DND-41 (cell line): ENCODE measurements around the gene KRTAP4-6.

Experiments
- ATAC-seq: fragments of 200-7000 bp; cut with Tn5 transposase; 3 replicates; pipeline ENCODE4 v1.9.1; 2021; ENCODE audit warnings: low read depth; ENCODE audit not compliant: insufficient read depth
- DNase-seq: peaks from one replicate; pipeline ENCODE4 v3.0.0-alpha.2; 2020
- H2AFZ ChIP-seq: 2 replicates; pipeline ENCODE4 v1.6.0; 2012; ENCODE audit warnings: low read depth, low read length
- H3K27ac ChIP-seq: 2 replicates; pipeline ENCODE4 v1.5.1; 2012; ENCODE audit warnings: low read length, inconsistent platforms
- H3K27me3 ChIP-seq: fragments of 200-600 bp; sonication (generic); 2 replicates; pipeline ENCODE4 v1.6.0; 2012; ENCODE audit warnings: low read length, mild to moderate bottlenecking, inconsistent platforms; ENCODE audit not compliant: insufficient read depth, poor library complexity
- H3K36me3 ChIP-seq: 2 replicates; pipeline ENCODE4 v1.5.1; 2012; ENCODE audit warnings: low read length, inconsistent platforms; ENCODE audit not compliant: insufficient read depth
- H3K4me1 ChIP-seq: 2 replicates; pipeline ENCODE4 v1.5.1; 2012; ENCODE audit warnings: mild to moderate bottlenecking, low read length; ENCODE audit not compliant: insufficient read depth
- H3K4me2 ChIP-seq: 2 replicates; pipeline ENCODE4 v1.6.0; 2012; ENCODE audit warnings: mild to moderate bottlenecking, moderate library complexity, low read length, inconsistent platforms; ENCODE audit not compliant: insufficient read depth
- H3K4me3 ChIP-seq, 2 experiments: fragments of 200-600 bp in 1 of 2; shearing (Covaris generic) in 1 of 2; 2 replicates each; pipeline ENCODE4 v1.5.1; 2012 to 2016; ENCODE audit warnings: inconsistent platforms in 2 of 2, low read length in 2 of 2, mild to moderate bottlenecking in 2 of 2, low read depth in 1 of 2, moderate library complexity in 1 of 2
- H3K79me2 ChIP-seq: 2 replicates; pipeline ENCODE4 v1.6.0; 2012; ENCODE audit warnings: low read length, inconsistent platforms; ENCODE audit not compliant: insufficient read depth
- H3K9ac ChIP-seq: 2 replicates; pipeline ENCODE4 v1.6.0; 2012; ENCODE audit warnings: low read depth, mild to moderate bottlenecking, inconsistent platforms, low read length, moderate library complexity
- H3K9me3 ChIP-seq: 2 replicates; pipeline ENCODE4 v1.5.1; 2012; ENCODE audit warnings: low read length, moderate library complexity, mild to moderate bottlenecking, inconsistent platforms; ENCODE audit not compliant: insufficient read depth, severe bottlenecking
- H4K20me1 ChIP-seq: 2 replicates; pipeline ENCODE4 v1.6.0; 2012; ENCODE audit warnings: low read length; ENCODE audit not compliant: insufficient read depth
- CTCF ChIP-seq: IDR thresholded peaks from 2 replicates; pipeline ENCODE4 v1.5.1; 2012; ENCODE audit warnings: borderline replicate concordance, low read length, moderate library complexity, mild to moderate bottlenecking; ENCODE audit not compliant: poor library complexity, severe bottlenecking; ENCODE audit errors: extremely low read depth
- EZH2 ChIP-seq: IDR thresholded peaks from 3 replicates; pipeline ENCODE4 v1.6.1; 2012; ENCODE audit warnings: borderline replicate concordance, low read depth, mild to moderate bottlenecking, moderate library complexity, low read length, inconsistent platforms; ENCODE audit not compliant: severe bottlenecking

Gene KRTAP4-6

GRCh38 chr17:41147531-41148204, 7.3 kb upstream of the KRTAP4-6 start:
- Histone ChIP-seq H3K9me3 (peaks cover 6% of the 10 kb centered on the region), H3K27me3 (peaks cover 2% of the 10 kb centered on the region), H3K36me3 (no peaks in the 10 kb centered on the region), H4K20me1 (no peaks in the 10 kb centered on the region), H3K79me2 (no peaks in the 10 kb centered on the region), H3K4me2 (no peak overlapping the region), H3K9ac (no peak overlapping the region), H2AFZ (no peak overlapping the region), H3K27ac (no peak overlapping the region), H3K4me3 (no peak overlapping the region), H3K4me1 (no peaks in the 10 kb centered on the region)
- DNase-seq (no peak), ATAC-seq (no peak)
- TF ChIP-seq EZH2, result no peak
- no peak for TF ChIP-seq CTCF

- TF ChIP-seq CTCF (no peak), EZH2 (no peak)
- peaks cover 13% of the 10 kb centered on the region for H3K9me3 ChIP-seq
- no peak overlapping the region for H2AFZ ChIP-seq
- no peaks in the 10 kb centered on the region for H3K36me3 ChIP-seq
- H3K4me2 ChIP-seq, result no peak overlapping the region
- no peak overlapping the region for H3K4me3 ChIP-seq
- DNase-seq (no peak), ATAC-seq (no peak)
- H3K9ac ChIP-seq, result no peak overlapping the region
- H3K27me3 ChIP-seq, result no peaks in the 10 kb centered on the region
- H3K27ac ChIP-seq, result no peak overlapping the region
- no peaks in the 10 kb centered on the region for H4K20me1 ChIP-seq
- H3K79me2 ChIP-seq, result no peaks in the 10 kb centered on the region
- H3K4me1 ChIP-seq, result no peaks in the 10 kb centered on the region
These were observed 4.9 kb upstream of the KRTAP4-6 start for GRCh38 chr17:41145261-41145660.

GRCh38 chr17:41144846-41145245, 4.5 kb upstream of the KRTAP4-6 start:
- Histone ChIP-seq H3K4me1 (no peaks in the 10 kb centered on the region), H4K20me1 (no peaks in the 10 kb centered on the region), H3K4me3 (no peak overlapping the region), H3K9ac (no peak overlapping the region), H3K79me2 (no peaks in the 10 kb centered on the region), H3K4me2 (no peak overlapping the region), H3K27ac (no peak overlapping the region), H3K27me3 (no peaks in the 10 kb centered on the region), H2AFZ (no peak overlapping the region), H3K36me3 (no peaks in the 10 kb centered on the region), H3K9me3 (peaks cover 15% of the 10 kb centered on the region)
- no peak for TF ChIP-seq CTCF
- no peak for TF ChIP-seq EZH2
- no peak for ATAC-seq
- no peak for DNase-seq

- H3K36me3 ChIP-seq, result no peaks in the 10 kb centered on the region
- H3K9me3 ChIP-seq, result peaks cover 18% of the 10 kb centered on the region
These were observed 1.0 kb upstream of the KRTAP4-6 start for GRCh38 chr17:41141361-41141760.

More at GRCh38 chr17:41141361-41141760, 1.0 kb upstream of the KRTAP4-6 start:
- Histone ChIP-seq H4K20me1 (no peaks in the 10 kb centered on the region), H3K4me1 (no peaks in the 10 kb centered on the region), H3K4me3 (no peak overlapping the region), H3K4me2 (no peak overlapping the region), H3K27ac (no peak overlapping the region), H3K9ac (no peak overlapping the region), H2AFZ (no peak overlapping the region), H3K27me3 (no peaks in the 10 kb centered on the region), H3K79me2 (no peaks in the 10 kb centered on the region)
- DNase-seq (no peak), ATAC-seq (no peak)
- TF ChIP-seq CTCF (no peak), EZH2 (no peak)
